Vagina (tissue), 2 donors: ENCODE results near the gene ZBTB2. TPM values are rescaled to one million over a fixed set of nuclear protein-coding genes. Genes with fewer than 3 reads are reported as not detected.
"Not testable (repeated sequence)": the region's sequence is repeated elsewhere in the genome, so short reads cannot be mapped to it uniquely, and the experiment has no call there.

ENCODE experiments used
- DNase-seq, 2 donors: peaks; one replicate each; pipeline ENCODE4 v3.0.0-alpha.2; 2017; ENCODE audit errors: extremely low spot score in 2 of 2
- H3K27ac ChIP-seq: fragments of 200-600 bp; sonication (generic); one replicate; pipeline ENCODE4 v1.5.1; 2019
- H3K27me3 ChIP-seq: fragments of 200-600 bp; sonication (generic); one replicate; pipeline ENCODE4 v1.5.1; 2019
- H3K36me3 ChIP-seq, 2 donors: fragments of 200-600 bp; sonication (generic); one replicate each; pipeline ENCODE4 v1.5.1; 2017 to 2019
- H3K4me1 ChIP-seq: fragments of 200-600 bp; sonication (generic); one replicate; pipeline ENCODE4 v1.5.1; 2019
- H3K4me3 ChIP-seq, 2 donors: fragments of 200-600 bp; sonication (generic); 1 replicate in 1 of 2; 2 replicates in 1 of 2; pipeline ENCODE4 v1.5.1; 2016 to 2019
- H3K9me3 ChIP-seq: fragments of 200-600 bp; sonication (generic); one replicate; pipeline ENCODE4 v1.5.1; 2019
- POLR2A ChIP-seq, 2 donors: fragments of 450-650 bp; IDR thresholded peaks; one replicate each; pipeline ENCODE4 v1.6.1; 2017; ENCODE audit warnings: antibody characterized with exemption in 2 of 2, mild to moderate bottlenecking in 2 of 2, moderate library complexity in 2 of 2
- POLR2AphosphoS5 ChIP-seq, 2 donors: sonication (generic); formaldehyde crosslinking; IDR thresholded peaks; one replicate each; pipeline ENCODE4 v1.9.0; 2017; ENCODE audit warnings: antibody characterized with exemption in 2 of 2, mild to moderate bottlenecking in 2 of 2, low read depth in 1 of 2; ENCODE audit not compliant: insufficient read depth in 1 of 2
- intact Hi-C: fragments of 100-400 bp; cut with DNase I; formaldehyde crosslinking; loops from one replicate; pipeline ENCODE4 v1.15.1; 2023
- small RNA-seq: library from RNA; depleted of rRNA; stranded (forward); fragments of <200 nt; gene quantifications from one replicate; pipeline ENCODE3, GENCODE V24; 2016
- total RNA-seq: library from RNA; depleted of rRNA; stranded (reverse); fragments of >200 nt; gene quantifications from one replicate; pipeline ENCODE4 v1.2.3, GENCODE V29; 2016
- TF ChIP-seq, protein P1 (sequence below), 3 experiments: fragments of 450-650 bp in 2 of 3; fragments of 200-600 bp in 1 of 3; sonication (generic) in 1 of 3; IDR thresholded peaks; one replicate each; pipeline ENCODE4 v1.5.1; 2017 to 2019; ENCODE audit warnings: antibody characterized with exemption in 3 of 3, mild to moderate bottlenecking in 2 of 3, moderate library complexity in 2 of 3

ZBTB2 gene
- total RNA-seq, 1 donor from 2014 or later: 15.0 TPM

DNA sequence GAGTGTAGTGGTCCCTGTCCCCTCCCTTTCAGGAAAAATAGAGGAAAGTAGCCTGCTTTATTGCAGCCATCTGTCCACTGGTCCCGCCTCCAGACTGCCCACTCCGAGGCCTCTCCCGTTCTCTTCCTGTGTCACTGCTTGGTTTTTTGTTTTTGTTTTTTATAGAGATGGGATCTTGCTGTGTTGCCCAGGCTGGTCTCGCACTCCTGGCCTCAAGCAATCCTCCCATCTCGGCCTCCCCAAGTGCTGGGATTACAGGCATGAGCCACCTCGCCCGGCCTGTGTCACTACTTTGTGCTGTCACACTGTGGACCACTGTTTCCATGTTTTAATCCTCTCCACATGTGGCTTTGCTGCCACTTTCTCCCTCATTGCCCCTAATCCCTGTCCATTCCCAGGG is 71.2 kb downstream of the ZBTB2 start:
- TF ChIP-seq POLR2AphosphoS5 (IDR thresholded peaks at IDR 0.05; ENCODE audit: insufficient read depth in 1 of 2, low read depth in 1 of 2) (no peak), POLR2A (IDR thresholded peaks at IDR 0.05) (no peak)
- TF ChIP-seq, protein P1, sequence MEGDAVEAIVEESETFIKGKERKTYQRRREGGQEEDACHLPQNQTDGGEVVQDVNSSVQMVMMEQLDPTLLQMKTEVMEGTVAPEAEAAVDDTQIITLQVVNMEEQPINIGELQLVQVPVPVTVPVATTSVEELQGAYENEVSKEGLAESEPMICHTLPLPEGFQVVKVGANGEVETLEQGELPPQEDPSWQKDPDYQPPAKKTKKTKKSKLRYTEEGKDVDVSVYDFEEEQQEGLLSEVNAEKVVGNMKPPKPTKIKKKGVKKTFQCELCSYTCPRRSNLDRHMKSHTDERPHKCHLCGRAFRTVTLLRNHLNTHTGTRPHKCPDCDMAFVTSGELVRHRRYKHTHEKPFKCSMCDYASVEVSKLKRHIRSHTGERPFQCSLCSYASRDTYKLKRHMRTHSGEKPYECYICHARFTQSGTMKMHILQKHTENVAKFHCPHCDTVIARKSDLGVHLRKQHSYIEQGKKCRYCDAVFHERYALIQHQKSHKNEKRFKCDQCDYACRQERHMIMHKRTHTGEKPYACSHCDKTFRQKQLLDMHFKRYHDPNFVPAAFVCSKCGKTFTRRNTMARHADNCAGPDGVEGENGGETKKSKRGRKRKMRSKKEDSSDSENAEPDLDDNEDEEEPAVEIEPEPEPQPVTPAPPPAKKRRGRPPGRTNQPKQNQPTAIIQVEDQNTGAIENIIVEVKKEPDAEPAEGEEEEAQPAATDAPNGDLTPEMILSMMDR (IDR thresholded peaks at IDR 0.05): no peak
- intact Hi-C loops: loop anchor here (5.0 kb wide), 1 partner anchor 303 kb away; no protein-coding TSS in a partner anchor
- H3K9me3 ChIP-seq: no peaks in the 10 kb centered on the region
- H3K4me1 ChIP-seq: peaks cover 13% of the 10 kb centered on the region
- no peaks in the 10 kb centered on the region for H3K36me3 ChIP-seq
- H3K27me3 ChIP-seq: no peaks in the 10 kb centered on the region
- H3K4me3 ChIP-seq: no peak overlapping the region
- no peak overlapping the region for H3K27ac ChIP-seq
- no peak for DNase-seq

GRCh38 chr6:151317995-151318365 is 73.4 kb downstream of the ZBTB2 start:
- TF ChIP-seq POLR2A (IDR thresholded peaks at IDR 0.05): no peak
- TF ChIP-seq POLR2AphosphoS5 (IDR thresholded peaks at IDR 0.05; ENCODE audit: insufficient read depth in 1 of 2, low read depth in 1 of 2): no peak
- TF ChIP-seq, protein P1 (IDR thresholded peaks at IDR 0.05): no peak
- Histone ChIP-seq H3K36me3 (no peaks in the 10 kb centered on the region), H3K9me3 (no peaks in the 10 kb centered on the region), H3K27me3 (no peaks in the 10 kb centered on the region), H3K4me1 (no peaks in the 10 kb centered on the region), H3K4me3 (no peak overlapping the region), H3K27ac (no peak overlapping the region)
- intact Hi-C loops: no loop called here
- DNase-seq: no peak

DNA sequence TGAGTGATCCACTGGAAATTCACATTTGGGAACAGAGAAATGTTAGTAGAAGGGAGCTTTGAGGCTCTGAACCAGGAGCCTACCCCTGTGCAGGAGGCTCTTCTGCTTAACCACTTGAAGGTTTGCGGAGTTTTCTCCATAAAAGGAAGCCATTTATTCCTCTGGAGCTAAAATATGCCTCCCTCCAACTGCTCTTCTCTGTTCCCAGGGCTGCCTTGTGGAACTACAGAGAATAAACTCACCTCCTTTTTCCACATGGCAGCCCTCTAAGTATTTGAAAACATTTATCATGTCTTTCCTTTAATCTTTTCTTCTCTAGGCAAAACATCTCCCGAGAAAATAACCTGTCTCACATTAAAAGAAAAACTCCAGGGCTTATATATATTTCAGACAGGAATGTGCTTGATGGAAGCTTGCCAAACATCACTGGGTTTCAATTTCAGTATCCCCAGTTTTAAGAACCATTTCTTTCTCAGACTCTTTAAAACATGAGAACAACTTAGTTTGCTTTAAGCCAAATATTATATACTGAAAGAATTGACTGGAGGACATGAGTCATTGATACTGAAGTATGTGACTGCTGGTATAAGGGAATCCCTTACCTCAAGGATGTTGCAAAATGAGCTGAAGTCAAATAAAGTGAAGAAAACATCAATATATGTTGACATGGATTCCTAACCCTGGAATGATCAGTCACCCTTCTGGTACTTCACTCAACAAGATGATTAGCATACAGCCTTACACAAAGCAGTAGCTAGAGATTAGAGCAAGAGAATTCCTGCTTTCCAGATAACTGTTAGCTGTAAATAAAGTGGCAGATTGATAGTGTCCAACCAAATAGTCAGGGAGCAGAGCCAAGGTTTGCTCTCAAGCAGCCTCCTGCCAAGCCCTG is 74.0 kb downstream of the ZBTB2 start:
- no peaks in the 10 kb centered on the region for H3K36me3 ChIP-seq
- DNase-seq: no peak
- TF ChIP-seq, protein P1 (IDR thresholded peaks at IDR 0.05): no peak
- TF ChIP-seq POLR2AphosphoS5 (IDR thresholded peaks at IDR 0.05; ENCODE audit: insufficient read depth in 1 of 2, low read depth in 1 of 2) (no peak), POLR2A (IDR thresholded peaks at IDR 0.05) (no peak)
- no peaks in the 10 kb centered on the region for H3K9me3 ChIP-seq
- intact Hi-C loops: no loop called here
- no peak overlapping the region for H3K4me3 ChIP-seq
- no peaks in the 10 kb centered on the region for H3K4me1 ChIP-seq
- no peak overlapping the region for H3K27ac ChIP-seq
- H3K27me3 ChIP-seq: no peaks in the 10 kb centered on the region

GRCh38 chr6:151315661-151316060 is 75.7 kb downstream of the ZBTB2 start:
- H3K27me3 ChIP-seq, DNase-seq, H3K4me1 ChIP-seq, H3K27ac ChIP-seq, H3K4me3 ChIP-seq, H3K36me3 ChIP-seq, intact Hi-C loops, H3K9me3 ChIP-seq: not testable (repeated sequence)

Small RNA genes lying within 50 kb of the gene (small RNA-seq; reads per million reads assigned to genes)
- not detected for gene RF00019

Other genes starting within 250 kb of the ZBTB2 start
- gene AKAP12, start 151.6 kb downstream of the ZBTB2 start, total RNA-seq: 88.1 TPM
- 15.7 TPM for gene RMND1, start 60.6 kb upstream of the ZBTB2 start, total RNA-seq
- gene CCDC170, start 102.5 kb upstream of the ZBTB2 start, total RNA-seq: 2.0 TPM